Activated naive CD4-positive, alpha-beta T cell treated with Interleukin-2 at 50 U/mL for 16 hours (primary cell): ENCODE measurements around the gene DCDC1.

Experiments used
- DNase-seq: peaks from one replicate; pipeline ENCODE4 v3.0.0-alpha.2; 2020

DCDC1 gene

GRCh38 chr11:31214372-31214771 lies 155.2 kb downstream of the DCDC1 start:
- no peak for DNase-seq

GRCh38 chr11:31199378-31199777 lies 170.2 kb downstream of the DCDC1 start:
- no peak for DNase-seq

- no peak for DNase-seq
Measured at GRCh38 chr11:31173926-31174680, 195.4 kb downstream of the DCDC1 start.

GRCh38 chr11:31160504-31161422 lies 208.8 kb downstream of the DCDC1 start:
- DNase-seq: no peak

- no peak for DNase-seq
Measured at GRCh38 chr11:31150841-31151240, 218.7 kb downstream of the DCDC1 start.

- no peak for DNase-seq
Measured at GRCh38 chr11:31150011-31150410, 219.5 kb downstream of the DCDC1 start.

- no peak for DNase-seq
Measured at GRCh38 chr11:31141789-31142188, 227.8 kb downstream of the DCDC1 start.

GRCh38 chr11:31139479-31139878 lies 230.1 kb downstream of the DCDC1 start:
- DNase-seq: no peak

GRCh38 chr11:31132531-31133421 lies 236.8 kb downstream of the DCDC1 start:
- no peak for DNase-seq

GRCh38 chr11:31131760-31132159 lies 237.8 kb downstream of the DCDC1 start:
- DNase-seq: no peak

- no peak for DNase-seq
Measured at GRCh38 chr11:31127290-31127689, 242.2 kb downstream of the DCDC1 start.

GRCh38 chr11:31120428-31120827 lies 249.1 kb downstream of the DCDC1 start:
- DNase-seq: no peak

- no peak for DNase-seq
Measured at GRCh38 chr11:31118566-31118965, 251.0 kb downstream of the DCDC1 start.

- no peak for DNase-seq
Measured at GRCh38 chr11:31117038-31117437, 252.5 kb downstream of the DCDC1 start.

GRCh38 chr11:31114442-31114841 lies 255.1 kb downstream of the DCDC1 start:
- no peak for DNase-seq

- DNase-seq: no peak
Measured at GRCh38 chr11:31110830-31111229, 258.7 kb downstream of the DCDC1 start.

- no peak for DNase-seq
Measured at GRCh38 chr11:31109446-31109845, 260.1 kb downstream of the DCDC1 start.

GRCh38 chr11:31107649-31108048 lies 261.9 kb downstream of the DCDC1 start:
- no peak for DNase-seq

- peak; percentile 29 for DNase-seq
Measured at GRCh38 chr11:31106968-31107576, 262.5 kb downstream of the DCDC1 start.

GRCh38 chr11:31106326-31106725 lies 263.2 kb downstream of the DCDC1 start:
- DNase-seq: no peak

- no peak for DNase-seq
Measured at GRCh38 chr11:31102875-31103274, 266.7 kb downstream of the DCDC1 start.

- DNase-seq: no peak
Measured at GRCh38 chr11:31102316-31102715, 267.2 kb downstream of the DCDC1 start.
